Ramos (cell line): Measurements from ENCODE around the gene LRBA.

Experiments
- in situ Hi-C: fragments of 300-500 bp; cut with MboI; formaldehyde crosslinking; loops from one replicate; pipeline ENCODE4 v1.14.3; 2022; ENCODE audit warnings: low sequenced_read_pairs; ENCODE audit not compliant: unreplicated experiment

Gene LRBA

DNA sequence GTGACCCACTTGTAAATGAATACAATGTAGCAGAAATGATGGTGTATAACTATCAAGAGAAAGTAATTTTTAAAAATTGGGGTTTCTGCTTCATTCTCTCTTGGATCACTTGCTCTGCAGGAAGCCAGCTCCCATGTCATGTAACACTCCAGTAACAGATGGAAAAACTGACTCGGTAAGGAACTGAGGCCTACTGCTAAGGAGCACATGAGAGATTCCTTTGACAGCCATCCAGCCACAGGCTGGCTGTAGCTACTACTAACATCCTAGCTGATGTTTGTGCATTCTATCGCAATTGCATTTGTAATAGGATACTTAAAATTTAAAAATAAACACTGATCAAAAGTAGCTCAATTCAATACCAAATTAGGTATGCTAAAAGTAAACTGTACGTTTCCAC, 535.4 kb downstream of the LRBA start:
- in situ Hi-C loops, result no loop called here

DNA sequence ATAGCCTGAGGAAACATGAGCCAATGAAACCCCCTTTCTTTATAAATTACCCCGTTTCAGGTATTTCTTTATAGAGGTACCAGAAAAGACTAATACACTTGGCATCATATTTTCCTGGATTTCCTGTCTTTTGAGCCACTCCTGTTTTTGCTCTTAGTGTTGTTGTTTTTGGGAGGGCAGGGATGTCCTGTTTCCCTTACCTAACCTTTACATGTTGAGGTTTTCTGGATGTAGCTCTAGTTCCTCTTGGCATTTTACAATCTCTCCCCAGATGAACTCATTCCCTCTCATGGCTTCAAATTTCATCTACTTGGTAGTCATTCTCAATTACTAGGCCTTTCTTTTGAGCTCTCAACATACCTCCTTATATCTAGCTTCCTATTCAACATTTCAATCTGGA, 537.2 kb downstream of the LRBA start:
- in situ Hi-C loops, result no loop called here

DNA sequence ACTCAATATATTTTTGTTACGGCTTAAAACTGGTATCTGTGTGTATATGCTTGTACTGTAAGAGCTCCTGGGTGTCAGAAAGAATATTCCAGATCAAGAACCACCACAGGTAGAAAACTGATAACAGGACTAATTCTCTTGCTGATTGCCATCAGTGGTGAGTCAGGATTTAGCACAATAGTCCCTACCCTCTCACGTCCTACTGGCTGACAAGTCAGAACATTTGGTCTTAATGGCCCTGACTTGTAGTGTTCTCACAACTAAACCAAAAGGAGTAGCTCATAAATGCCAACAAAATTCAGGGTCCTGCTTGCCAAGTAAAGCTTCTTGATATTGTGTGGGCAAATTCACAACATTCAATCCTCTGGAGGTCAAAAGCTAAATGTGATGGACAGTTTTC, 538.3 kb downstream of the LRBA start:
- in situ Hi-C loops, result no loop called here

DNA sequence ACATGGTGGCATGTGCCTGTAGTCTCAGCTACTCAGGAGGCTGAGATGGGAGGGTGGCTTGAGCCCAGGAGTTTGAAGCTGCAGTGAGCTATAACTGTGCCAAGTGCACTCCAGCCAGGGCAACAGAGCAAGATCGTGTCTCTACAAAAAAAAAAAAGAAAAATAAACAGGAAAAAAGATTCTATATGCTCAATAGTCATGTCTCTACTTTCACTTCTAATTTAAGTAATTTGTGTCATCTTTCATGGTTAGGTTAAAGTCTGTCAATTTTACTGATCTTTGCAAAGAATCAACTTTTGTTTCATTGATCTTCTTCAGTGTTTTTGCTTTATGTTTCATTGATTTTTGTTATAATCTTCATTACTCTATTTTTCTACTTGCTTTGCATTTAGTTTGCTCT, 539.3 kb downstream of the LRBA start:
- in situ Hi-C loops, result no loop called here

DNA sequence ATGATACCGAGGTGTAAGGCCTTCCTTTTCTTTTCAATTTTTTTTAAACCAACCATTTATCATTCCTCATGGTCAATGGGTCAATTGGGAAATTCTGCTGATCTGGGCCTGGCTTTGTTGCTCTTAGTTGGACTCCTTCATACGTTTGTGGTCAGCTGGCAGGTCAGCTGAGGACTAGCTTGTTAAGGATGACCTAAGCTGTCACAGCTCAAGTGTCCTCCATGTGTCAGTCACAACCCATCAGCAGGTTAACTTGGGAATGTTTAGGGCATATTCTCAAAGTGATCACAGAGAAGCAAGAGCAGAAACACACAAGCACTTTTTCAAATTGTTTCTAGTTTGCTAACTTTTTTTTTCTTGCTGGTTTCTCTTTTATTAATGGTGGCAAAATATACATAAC, 550.6 kb downstream of the LRBA start:
- in situ Hi-C loops, result no loop called here

DNA sequence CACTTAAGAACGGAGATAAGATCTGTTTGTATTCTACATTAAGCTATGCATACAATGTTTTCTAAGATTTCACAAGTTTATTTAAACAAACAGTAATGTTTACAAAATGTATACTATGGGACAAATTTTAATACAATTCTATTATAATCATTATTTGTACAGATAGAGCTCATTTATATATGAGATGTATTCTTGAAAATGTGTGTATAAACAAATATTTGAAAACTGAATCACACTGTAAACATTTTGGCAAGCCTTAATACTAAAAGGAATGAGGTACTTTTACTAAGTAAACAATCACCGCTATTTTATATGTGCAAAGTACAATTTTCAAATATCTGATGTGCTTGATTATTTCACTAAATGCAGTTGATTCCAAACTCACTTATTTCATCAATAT, 552.3 kb downstream of the LRBA start:
- in situ Hi-C loops, result no loop called here

DNA sequence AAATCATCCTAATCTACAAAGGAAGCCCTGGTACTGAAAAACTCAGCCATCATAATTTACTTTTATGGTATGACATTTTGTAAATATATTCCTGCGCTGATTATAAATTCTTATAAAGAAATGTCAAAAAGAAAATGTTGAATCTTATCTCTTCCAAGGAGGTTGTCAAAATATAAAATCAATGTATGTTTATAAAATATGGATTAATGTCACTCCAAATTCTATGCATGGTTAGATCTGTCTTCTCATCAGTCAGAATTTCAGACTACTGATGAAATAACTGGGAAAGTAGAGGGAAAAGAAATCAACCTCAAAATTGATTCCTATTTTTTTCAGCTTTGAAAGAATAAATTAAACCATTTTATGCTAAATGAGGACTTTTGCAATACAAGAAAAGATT, 553.1 kb downstream of the LRBA start:
- in situ Hi-C loops, result no loop called here

DNA sequence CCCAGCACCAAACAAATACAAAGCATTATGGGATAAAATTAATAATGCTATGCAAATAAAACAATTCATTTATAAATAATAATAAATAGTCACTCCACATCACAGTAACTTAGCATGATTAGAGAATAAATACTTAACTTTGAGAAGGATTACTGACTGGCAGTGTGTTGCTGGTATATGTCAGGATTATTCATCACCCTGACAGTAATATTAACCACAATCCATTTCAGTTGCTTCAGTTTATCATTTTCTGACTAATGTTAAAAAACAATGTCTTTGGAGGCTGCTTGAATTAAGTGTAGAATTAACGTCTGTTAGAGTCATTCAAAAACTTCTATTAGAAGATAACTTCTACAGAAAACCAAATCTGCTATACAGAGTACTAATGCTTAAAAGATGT, 557.3 kb downstream of the LRBA start:
- in situ Hi-C loops, result no loop called here

DNA sequence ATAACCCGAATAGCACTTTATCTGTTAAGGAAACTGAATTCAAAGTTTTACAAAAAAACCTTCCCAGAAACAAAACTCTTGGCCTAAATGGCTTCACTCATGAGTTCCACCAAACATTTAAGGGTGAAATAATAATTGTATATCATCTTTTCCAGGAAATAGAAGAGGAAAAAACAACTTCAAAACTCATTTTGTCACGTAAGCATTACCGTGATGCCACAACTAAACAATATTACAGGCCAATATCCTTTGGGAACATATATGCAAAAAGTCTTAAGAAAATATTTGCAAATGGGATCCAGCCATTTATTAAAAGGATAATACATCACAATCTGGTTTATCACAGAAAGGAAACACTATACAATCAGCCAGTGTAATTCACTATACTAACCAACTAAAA, 563.2 kb downstream of the LRBA start:
- in situ Hi-C loops, result no loop called here

DNA sequence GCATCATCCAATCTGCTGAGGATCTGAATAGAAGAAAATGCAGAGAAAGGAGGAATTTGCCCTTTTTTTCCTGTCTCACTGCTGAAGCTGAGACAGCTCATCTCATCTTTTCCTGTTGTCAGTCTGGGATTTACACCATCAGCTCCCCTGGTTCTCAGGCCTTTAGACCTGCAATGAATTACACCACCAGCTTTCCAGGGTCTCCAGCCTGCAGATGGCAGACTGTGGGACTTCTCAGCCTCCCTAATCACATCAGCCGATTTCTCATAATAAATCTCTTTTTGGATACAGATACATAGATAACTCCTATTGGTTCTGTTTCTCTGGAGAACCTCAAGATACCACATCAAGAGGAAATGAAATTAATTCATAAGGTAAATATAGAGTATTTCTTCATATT, 567.7 kb downstream of the LRBA start:
- in situ Hi-C loops, result no loop called here

DNA sequence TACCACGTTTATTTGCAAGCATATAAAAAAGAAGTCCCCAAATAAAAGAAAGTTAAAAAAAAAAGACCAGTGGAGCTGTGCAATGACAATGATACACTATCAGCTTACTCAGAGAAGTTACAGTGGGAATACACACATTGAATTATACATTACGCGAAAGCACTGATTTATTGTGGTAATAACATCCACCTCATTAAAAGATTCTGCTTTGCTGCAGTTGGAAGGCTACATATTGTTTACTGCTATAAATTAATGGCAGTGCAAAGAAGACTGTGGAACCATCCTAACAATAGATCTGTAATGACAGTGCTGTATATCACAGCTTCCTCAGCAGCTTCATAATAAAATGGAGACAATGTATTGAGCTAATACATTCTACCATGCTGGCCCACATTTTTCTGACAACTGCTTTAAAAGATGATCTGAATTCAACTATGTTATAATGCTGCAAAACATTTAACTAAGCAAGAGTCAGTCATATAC, 575.6 kb downstream of the LRBA start:
- in situ Hi-C loops, result no loop called here

DNA sequence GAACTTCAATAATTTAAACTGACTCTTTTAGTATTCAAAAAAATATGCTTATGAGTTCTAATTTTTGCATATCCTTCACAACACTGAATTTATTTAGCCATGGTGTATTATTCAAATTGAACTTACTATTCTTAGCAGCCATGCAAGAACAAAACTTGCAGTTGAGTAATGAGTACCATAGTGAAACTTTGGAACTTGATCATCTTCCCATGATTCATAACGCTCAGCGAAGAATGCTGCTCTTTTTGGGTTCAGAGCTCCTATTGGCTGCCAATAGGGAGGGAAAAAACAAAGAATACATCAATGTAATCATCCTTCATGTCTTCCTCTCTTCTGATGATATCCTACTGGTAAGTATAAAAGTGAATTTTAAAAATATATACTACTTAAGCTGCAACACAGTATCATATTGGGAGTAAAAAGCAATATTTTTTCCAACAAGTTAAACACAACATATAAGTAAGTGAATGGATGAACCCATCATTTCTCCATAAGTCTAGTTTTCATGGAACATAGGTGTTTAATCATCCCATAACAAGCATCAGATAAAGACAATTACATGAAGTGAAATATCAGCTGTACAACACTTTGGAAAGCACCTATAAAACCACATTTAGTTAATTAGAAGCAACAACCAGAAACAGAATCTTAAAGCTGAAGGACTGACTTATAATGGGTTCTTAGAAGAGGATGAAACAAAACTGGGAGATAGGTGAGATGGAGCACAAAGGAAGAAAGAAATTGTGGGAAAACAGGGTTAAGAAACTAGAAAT, 578.3 kb downstream of the LRBA start:
- in situ Hi-C loops, result no loop called here

DNA sequence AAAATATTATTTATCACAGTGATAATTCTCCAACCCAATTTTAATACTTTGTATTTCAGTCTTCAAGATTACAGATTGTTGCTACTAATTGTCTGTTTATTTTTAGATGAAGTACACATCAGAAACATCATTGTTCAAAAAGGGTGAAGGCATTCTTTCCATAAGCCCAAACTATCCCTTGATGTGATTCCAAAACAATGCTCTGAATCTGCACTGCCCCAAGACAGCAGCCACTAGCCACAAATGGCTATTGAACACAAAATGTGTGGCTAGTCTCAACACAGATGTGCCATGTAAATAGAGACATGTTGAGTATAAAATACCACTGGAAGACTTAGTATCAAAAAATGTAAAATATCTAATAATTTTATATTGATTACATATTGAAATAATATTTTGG, 583.9 kb downstream of the LRBA start:
- in situ Hi-C loops, result no loop called here

DNA sequence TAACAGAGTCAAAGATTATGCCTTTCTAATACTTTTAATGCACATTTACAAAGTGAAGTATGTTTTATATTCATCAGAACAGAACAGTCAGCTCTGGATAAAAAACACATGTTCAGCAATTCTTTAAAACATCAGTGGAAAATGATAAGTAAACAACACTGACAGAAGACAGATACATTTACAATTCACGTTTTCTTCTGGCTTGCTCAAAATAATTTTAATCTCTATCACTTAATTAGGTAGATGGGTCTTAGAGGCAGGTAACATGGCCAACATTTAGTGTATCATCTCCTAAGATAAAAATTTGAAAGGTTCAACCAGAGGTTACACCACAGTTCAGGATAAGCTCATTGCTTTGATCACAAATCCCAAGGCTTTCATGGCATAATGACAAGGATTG, 589.9 kb downstream of the LRBA start:
- in situ Hi-C loops, result no loop called here

DNA sequence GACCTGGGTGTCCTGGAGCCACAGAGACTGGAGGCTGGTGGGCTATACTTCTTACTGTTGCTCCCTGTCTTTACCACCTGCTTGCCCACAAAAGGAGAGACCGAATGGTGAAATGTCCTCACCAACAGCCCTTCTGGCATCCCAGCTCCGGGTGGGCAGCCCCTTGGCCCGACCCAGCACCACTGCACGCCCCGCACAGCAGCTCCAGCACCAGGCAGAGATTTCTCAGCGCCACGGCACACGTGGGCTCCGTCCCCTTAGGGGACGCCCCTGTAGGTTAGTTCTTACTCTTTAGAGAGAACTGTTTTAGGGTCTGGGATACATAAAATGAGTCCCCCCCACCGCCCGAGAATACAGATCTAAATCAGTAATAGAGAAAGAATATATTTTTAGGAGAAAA, 591.6 kb downstream of the LRBA start:
- in situ Hi-C loops, result no loop called here

DNA sequence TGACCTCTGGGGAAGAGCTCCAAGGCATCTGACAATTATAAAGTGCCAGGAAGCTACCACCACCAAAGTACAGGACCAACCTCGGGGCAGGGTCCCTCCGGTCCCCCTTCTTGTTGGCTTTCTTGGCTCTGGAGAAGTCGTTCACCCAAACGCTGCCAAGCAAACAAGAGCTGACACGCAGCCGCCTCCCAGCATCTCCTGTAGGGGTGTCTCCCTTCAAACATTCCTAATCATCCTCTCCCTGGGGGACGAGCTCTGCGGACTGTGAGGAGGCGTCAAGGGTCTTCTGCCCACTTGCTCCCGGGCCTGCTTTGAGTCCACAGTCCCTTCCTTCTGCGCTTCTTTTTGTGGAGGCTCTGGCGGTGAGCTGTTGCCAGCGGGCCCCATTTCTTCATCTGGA, 592.0 kb downstream of the LRBA start:
- in situ Hi-C loops, result no loop called here

DNA sequence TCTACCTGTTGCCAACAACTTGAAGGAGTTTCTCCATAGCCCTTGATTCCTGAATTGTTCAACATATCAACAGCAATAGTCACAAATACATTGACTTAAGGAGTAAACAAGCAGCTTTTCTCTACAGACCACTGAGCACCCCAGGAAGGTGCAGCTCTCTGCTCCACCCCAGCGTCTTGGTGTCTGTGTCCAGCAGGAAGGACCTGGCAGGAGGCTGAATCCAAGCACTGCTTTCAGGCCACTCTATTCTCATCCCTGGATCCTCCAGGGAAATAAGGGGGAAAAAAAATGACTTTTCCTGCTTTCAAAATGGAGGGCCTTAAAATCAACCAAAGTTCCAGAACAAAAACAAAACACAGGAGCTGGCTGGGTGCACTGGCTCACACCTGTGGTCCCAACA, 593.5 kb downstream of the LRBA start:
- in situ Hi-C loops, result no loop called here

DNA sequence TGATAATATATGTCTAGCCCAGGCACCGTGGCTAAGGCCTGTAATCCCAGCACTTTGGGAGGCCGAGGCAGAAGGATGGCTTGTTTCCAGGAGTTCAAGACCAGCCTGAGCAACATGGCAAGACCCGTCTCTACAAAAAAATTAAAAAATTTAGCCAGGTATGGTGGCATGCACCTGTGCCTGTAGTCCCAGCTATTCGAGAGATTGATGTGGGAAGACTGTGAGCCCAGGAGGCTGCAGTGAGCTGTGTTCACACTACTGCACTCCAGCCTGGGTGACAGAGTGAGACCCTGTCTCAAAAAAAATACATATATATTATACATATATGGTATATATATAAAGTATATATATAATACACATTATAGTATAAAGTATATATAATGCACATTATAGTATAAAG, 595.1 kb downstream of the LRBA start:
- in situ Hi-C loops, result no loop called here

DNA sequence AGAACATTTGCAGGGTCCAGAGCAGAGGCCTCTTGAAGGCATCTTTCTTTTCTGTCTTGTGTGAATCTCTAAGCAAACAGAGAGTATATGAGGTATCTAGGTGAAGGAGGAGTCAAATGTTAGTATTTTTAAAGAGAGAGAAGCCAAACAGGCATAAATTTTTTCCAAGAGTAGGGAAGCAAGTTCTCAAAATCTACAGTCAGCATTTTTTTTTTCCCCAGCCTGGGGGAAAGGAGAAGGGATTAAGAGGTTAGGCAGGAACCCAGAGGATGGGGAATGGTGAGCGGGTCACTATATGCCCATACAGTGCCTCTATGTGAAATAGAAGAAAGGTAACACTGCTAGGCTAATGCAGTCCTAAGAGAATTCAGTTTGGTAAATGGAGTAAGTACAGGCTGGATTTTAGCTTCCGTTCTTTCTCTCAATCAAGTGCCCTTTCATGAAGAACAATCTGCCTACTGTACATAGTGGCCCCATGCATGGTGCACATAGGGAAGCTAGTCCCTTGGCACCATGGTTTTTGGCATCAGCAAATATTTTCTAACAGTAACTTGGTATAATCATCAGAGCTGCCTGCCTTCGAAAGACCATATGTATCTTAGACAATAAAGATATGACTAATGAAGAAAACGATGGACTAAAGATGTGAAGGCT, 596.2 kb downstream of the LRBA start:
- in situ Hi-C loops, result no loop called here

DNA sequence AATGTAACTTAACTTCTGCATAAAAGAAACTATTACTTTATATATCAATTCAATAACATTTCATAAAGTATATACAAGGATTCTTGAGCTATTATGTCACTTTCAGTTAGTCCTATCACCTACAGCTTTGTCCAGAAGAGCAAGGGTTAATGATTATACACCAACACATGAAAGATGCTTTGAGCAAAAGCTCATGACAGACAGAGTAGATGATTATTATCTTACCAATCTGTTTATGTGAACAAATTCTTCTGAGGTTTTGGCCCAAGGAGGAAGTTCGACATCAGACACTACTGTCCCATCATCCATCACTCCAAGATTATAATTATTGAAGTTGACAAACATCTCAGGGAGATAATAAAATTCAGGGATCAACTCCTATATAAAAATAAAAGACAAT, 599.9 kb downstream of the LRBA start:
- in situ Hi-C loops, result no loop called here

DNA sequence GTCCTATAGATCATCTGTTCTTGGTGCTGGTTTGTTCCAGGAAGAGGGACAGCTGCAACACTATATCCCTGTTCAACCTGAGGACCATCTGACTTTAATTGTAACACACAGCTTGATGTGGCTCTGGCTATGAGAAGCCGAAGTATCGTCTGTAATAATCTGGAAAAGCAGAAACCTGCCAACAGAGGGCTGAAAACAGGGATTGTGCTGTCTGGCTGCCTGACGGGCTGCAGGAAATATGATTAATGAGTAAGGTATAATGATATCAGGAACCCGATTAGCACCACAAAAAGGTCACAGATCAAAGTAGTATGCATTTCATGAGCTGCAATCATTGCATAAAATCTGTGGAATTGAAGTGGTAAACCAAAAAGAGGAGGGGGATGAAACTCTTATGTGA, 603.6 kb downstream of the LRBA start:
- in situ Hi-C loops, result no loop called here

DNA sequence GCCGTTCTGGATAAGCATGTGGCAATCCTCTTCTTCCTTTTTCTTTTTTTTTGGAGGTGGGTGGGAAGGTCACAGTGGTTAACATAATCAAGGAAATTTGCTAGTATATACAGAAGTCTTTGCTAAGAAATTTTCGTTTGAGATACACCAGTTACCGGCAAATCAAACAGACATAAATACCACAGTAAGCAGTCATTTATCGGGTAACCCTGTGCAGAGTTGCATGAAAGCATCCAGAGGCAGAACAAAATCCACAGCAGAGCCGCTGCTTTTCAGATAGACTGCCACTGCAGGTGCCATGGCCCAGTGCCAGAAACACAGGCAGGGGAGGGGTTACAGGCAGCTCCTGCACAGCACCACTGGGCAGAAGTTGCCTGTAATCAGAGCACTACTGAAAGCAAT, 612.2 kb downstream of the LRBA start:
- in situ Hi-C loops, result no loop called here
